Right atrium auricular region (tissue), 2 donors: Measurements from ENCODE around the gene PSME1. TPM values are rescaled to one million over a fixed set of nuclear protein-coding genes. Genes with fewer than 3 reads are reported as not detected.

Experiments used
- DNase-seq: peaks from one replicate; pipeline ENCODE4 v3.0.0-alpha.2; 2019; ENCODE audit warnings: low spot score
- H3K27ac ChIP-seq, 2 donors: fragments of 200-600 bp; sonication (generic); 1 replicate in 1 of 2; 2 replicates in 1 of 2; pipeline ENCODE4 v1.5.1; 2016 to 2019
- H3K27me3 ChIP-seq, 2 donors: fragments of 200-600 bp; sonication (generic); one replicate each; pipeline versions ENCODE4 v1.5.1 to v1.6.0; 2017 to 2019
- H3K36me3 ChIP-seq: fragments of 200-600 bp; sonication (generic); one replicate; pipeline ENCODE4 v1.5.1; 2016
- H3K4me1 ChIP-seq, 2 donors: fragments of 200-600 bp; sonication (generic); one replicate each; pipeline versions ENCODE4 v1.5.1 to v1.6.0; 2017 to 2019
- H3K4me3 ChIP-seq, 2 donors: fragments of 200-600 bp; sonication (generic); 1 replicate in 1 of 2; 2 replicates in 1 of 2; pipeline ENCODE4 v1.5.1; 2017 to 2019; ENCODE audit warnings: mild to moderate bottlenecking in 1 of 2, moderate library complexity in 1 of 2
- H3K9me3 ChIP-seq, 2 donors: fragments of 200-600 bp; sonication (generic); one replicate each; pipeline ENCODE4 v1.5.1; 2019
- CTCF ChIP-seq, 2 donors: fragments of 200-600 bp; sonication (generic); IDR thresholded peaks; one replicate each; pipeline ENCODE4 v1.5.1; 2019; ENCODE audit warnings: antibody characterized with exemption in 2 of 2
- total RNA-seq, 2 donors: library from RNA; depleted of rRNA; stranded (reverse); fragments of >200 nt; gene quantifications; one replicate each; pipeline ENCODE4 v1.1.0, GENCODE V29; 2016

PSME1 gene
- total RNA-seq, 2 donors from 2014 or later: 72.9 to 112 TPM

GRCh38 chr14:24116128-24116814 is 19.7 kb upstream of the PSME1 start:
- Histone ChIP-seq H3K4me1 (peaks cover 0 to 22% of the 10 kb centered on the region in 2 donors), H3K27ac (peak overlapping the region in 1 of 2 donors; percentile 98), H3K36me3 (peaks cover 43% of the 10 kb centered on the region), H3K9me3 (no peaks in the 10 kb centered on the region), H3K27me3 (no peaks in the 10 kb centered on the region), H3K4me3 (peak overlapping the region in 1 of 2 donors; percentile 69)
- TF ChIP-seq CTCF (IDR thresholded peaks at IDR 0.05): no peak
- DNase-seq: no peak

- H3K27me3 ChIP-seq: no peaks in the 10 kb centered on the region
- DNase-seq: no peak
- no peak overlapping the region for H3K27ac ChIP-seq
- H3K4me3 ChIP-seq: no peak overlapping the region
- H3K9me3 ChIP-seq: no peaks in the 10 kb centered on the region
- H3K4me1 ChIP-seq: peaks cover 0 to 22% of the 10 kb centered on the region in 2 donors
- TF ChIP-seq CTCF (IDR thresholded peaks at IDR 0.05): no peak
- peaks cover 52% of the 10 kb centered on the region for H3K36me3 ChIP-seq
These were observed 18.8 kb upstream of the PSME1 start for GRCh38 chr14:24117179-24117578.

GRCh38 chr14:24119691-24120090 is 16.3 kb upstream of the PSME1 start:
- no peak overlapping the region for H3K4me3 ChIP-seq
- H3K27me3 ChIP-seq: no peaks in the 10 kb centered on the region
- H3K9me3 ChIP-seq: no peaks in the 10 kb centered on the region
- H3K4me1 ChIP-seq: peaks cover 0 to 18% of the 10 kb centered on the region in 2 donors
- no peak overlapping the region for H3K27ac ChIP-seq
- no peak for TF ChIP-seq CTCF (IDR thresholded peaks at IDR 0.05)
- H3K36me3 ChIP-seq: peaks cover 66% of the 10 kb centered on the region
- DNase-seq: no peak

- Histone ChIP-seq H3K36me3 (peaks cover 66% of the 10 kb centered on the region), H3K9me3 (no peaks in the 10 kb centered on the region), H3K4me3 (no peak overlapping the region), H3K4me1 (peaks cover 0 to 9% of the 10 kb centered on the region in 2 donors), H3K27ac (no peak overlapping the region), H3K27me3 (no peaks in the 10 kb centered on the region)
- no peak for DNase-seq
- no peak for TF ChIP-seq CTCF (IDR thresholded peaks at IDR 0.05)
These were observed 14.8 kb upstream of the PSME1 start for GRCh38 chr14:24121210-24121609.

- H3K9me3 ChIP-seq: no peaks in the 10 kb centered on the region
- peaks cover 60% of the 10 kb centered on the region for H3K36me3 ChIP-seq
- H3K27me3 ChIP-seq: no peaks in the 10 kb centered on the region
- no peaks in the 10 kb centered on the region for H3K4me1 ChIP-seq
- H3K4me3 ChIP-seq: no peak overlapping the region
- no peak for DNase-seq
- no peak overlapping the region for H3K27ac ChIP-seq
- TF ChIP-seq CTCF (IDR thresholded peaks at IDR 0.05): no peak
These were observed 13.6 kb upstream of the PSME1 start for GRCh38 chr14:24122416-24122815.

- H3K9me3 ChIP-seq: no peaks in the 10 kb centered on the region
- H3K36me3 ChIP-seq: peaks cover 56% of the 10 kb centered on the region
- no peak for TF ChIP-seq CTCF (IDR thresholded peaks at IDR 0.05)
- no peak for DNase-seq
- H3K4me3 ChIP-seq: no peak overlapping the region
- H3K27me3 ChIP-seq: no peaks in the 10 kb centered on the region
- H3K27ac ChIP-seq: no peak overlapping the region
- no peaks in the 10 kb centered on the region for H3K4me1 ChIP-seq
These were observed 13.1 kb upstream of the PSME1 start for GRCh38 chr14:24122898-24123297.
